ENCODE results near the gene SSTR3. TPM values are rescaled to one million over a fixed set of nuclear protein-coding genes. Genes with fewer than 3 reads are reported as not detected.

The SSTR3 gene
- total and polyA plus RNA-seq, 4 experiments from 2014 or later: 0.50 to 9.3 (median 4.8) TPM

GRCh38 chr22:37239336-37240239 is 27.3 kb upstream of the SSTR3 start:
- Mint-ChIP-seq H3K27me3 (no peaks in the 10 kb centered on the region), H3K36me3 (peaks cover 47 to 80% of the 10 kb centered on the region in 2 donors), H3K4me1 (peaks cover 61 to 97% (median 75%) of the 10 kb centered on the region in 4 donors), H3K27ac (peak overlapping the region; percentile 87 to 98 (median 97)), H3K9me3 (peaks cover 0 to 2% (median 0%) of the 10 kb centered on the region in 8 donors), H3K4me3 (peak overlapping the region; percentile 87 to 98 (median 94))
- H3K27ac ChIP-seq (ENCODE audit: low read depth, low read length): peak overlapping the region; percentile 91
- intact Hi-C loops (cut with micrococcal nuclease): loop anchor here (5.0 kb wide), 3 partner anchors 72 to 368 kb away; partner anchors contain the start of gene GGA1
- H3K9me3 ChIP-seq (ENCODE audit: control insufficient read depth in 1 of 2, low read length in 2 of 2): no peaks in the 10 kb centered on the region
- ChIA-PET POLR2A (ENCODE audit: partially characterized antibody) (interaction anchor here (0.6 to 18.6 kb wide), 14 partner anchors 8 to 247 kb away, joined by 3 to 646 read pairs (median 4); partner anchors contain the start of genes CYTH4, IL2RB and MFNG), CTCF (ENCODE audit: partially characterized antibody) (interaction anchor here (1.2 to 19.1 kb wide), 8 partner anchors 10 to 163 kb away, joined by 3 to 491 read pairs (median 9); no protein-coding TSS in a partner anchor)
- peaks cover 81% of the 10 kb centered on the region for H3K4me1 ChIP-seq (ENCODE audit: insufficient read depth, low read length)
- H3K27me3 ChIP-seq (ENCODE audit: insufficient read depth, low read length): no peaks in the 10 kb centered on the region
- peaks cover 43% of the 10 kb centered on the region for H3K36me3 ChIP-seq (ENCODE audit: insufficient read depth, low read length)
- no peak for DNase-seq
- H3K4me3 ChIP-seq (ENCODE audit: low read length in 2 of 2): no peak overlapping the region

DNA sequence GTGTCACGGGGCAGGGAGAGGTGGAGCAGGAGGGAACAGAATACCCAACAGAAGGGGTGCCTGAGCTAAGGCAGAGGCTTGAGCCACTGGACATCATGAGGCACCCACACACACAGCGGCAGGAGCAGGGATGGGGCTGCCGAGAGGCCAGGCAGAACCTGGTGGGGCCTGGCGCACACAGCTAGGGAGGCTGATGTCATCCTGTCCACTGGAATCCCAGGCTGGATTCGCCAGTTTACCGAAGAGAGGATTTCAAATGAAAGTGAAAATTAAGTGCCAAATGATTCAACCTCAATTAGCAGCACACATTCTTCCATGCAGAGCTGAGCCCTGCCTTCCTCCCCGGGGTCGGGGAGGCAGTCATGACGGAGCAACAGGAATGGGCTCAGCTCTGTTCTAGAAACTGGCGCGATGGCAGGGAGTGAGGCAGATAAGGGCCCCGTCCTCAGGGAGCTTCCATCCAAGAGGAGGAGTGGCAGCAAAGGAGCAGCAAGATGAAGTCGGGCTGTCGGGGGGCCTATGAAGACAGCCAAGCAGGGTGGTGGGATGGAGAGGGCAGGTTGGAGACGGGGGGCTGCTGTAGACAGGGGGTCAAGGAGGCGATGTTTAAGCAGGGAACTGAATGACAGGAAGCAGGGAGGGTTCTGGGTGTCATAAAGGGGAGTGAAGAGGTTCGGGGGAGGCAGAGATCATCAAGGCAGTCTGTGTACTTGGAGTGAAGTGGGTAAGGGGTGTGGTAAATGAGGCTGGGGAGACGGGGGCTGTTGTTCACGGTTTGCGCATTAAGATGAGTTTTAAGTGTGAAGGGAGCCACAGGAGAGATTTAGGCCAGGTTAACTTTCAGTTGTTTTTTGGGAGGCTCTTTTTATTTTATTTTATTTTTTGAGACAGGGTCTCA is 25.3 kb upstream of the SSTR3 start:
- no peaks in the 10 kb centered on the region for H3K27me3 ChIP-seq (ENCODE audit: insufficient read depth, low read length)
- DNase-seq: no peak
- ChIA-PET CTCF (ENCODE audit: partially characterized antibody) (interaction anchor here (0.6 to 19.1 kb wide), 20 partner anchors 8 to 161 kb away, joined by 3 to 491 read pairs (median 5); no protein-coding TSS in a partner anchor), POLR2A (ENCODE audit: partially characterized antibody) (interaction anchor here (0.6 to 18.6 kb wide), 20 partner anchors 6 to 249 kb away, joined by 3 to 646 read pairs (median 5); partner anchors contain the start of genes CYTH4 and MFNG)
- no peaks in the 10 kb centered on the region for H3K9me3 ChIP-seq (ENCODE audit: control insufficient read depth in 1 of 2, low read length in 2 of 2)
- H3K27ac Mint-ChIP-seq: peak overlapping the region; percentile 87 to 98 (median 97)
- H3K9me3 Mint-ChIP-seq: peaks cover 0 to 2% (median 0%) of the 10 kb centered on the region in 8 donors
- peaks cover 57% of the 10 kb centered on the region for H3K36me3 ChIP-seq (ENCODE audit: insufficient read depth, low read length)
- H3K27ac ChIP-seq (ENCODE audit: low read depth, low read length): peak overlapping the region; percentile 91
- peaks cover 68 to 100% (median 88%) of the 10 kb centered on the region in 4 donors for H3K4me1 Mint-ChIP-seq
- peaks cover 60 to 91% of the 10 kb centered on the region in 2 donors for H3K36me3 Mint-ChIP-seq
- H3K27me3 Mint-ChIP-seq: no peaks in the 10 kb centered on the region
- H3K4me3 Mint-ChIP-seq: peak overlapping the region; percentile 80 to 96 (median 88)
- intact Hi-C loops (cut with micrococcal nuclease): loop anchor here (1.0 kb wide), 4 partner anchors 7 to 38 kb away; no protein-coding TSS in a partner anchor
- H3K4me1 ChIP-seq (ENCODE audit: insufficient read depth, low read length): peaks cover 96% of the 10 kb centered on the region
- peak overlapping the region; percentile 4 to 8 for H3K4me3 ChIP-seq (ENCODE audit: low read length in 2 of 2)

- Histone ChIP-seq H3K9me3 (ENCODE audit: control insufficient read depth in 1 of 2, low read length in 2 of 2) (no peaks in the 10 kb centered on the region), H3K27ac (ENCODE audit: low read depth, low read length) (peak overlapping the region; percentile 91), H3K36me3 (ENCODE audit: insufficient read depth, low read length) (peaks cover 68% of the 10 kb centered on the region), H3K4me3 (ENCODE audit: low read length in 2 of 2) (no peak overlapping the region), H3K27me3 (ENCODE audit: insufficient read depth, low read length) (no peaks in the 10 kb centered on the region), H3K4me1 (ENCODE audit: insufficient read depth, low read length) (peaks cover 99% of the 10 kb centered on the region)
- ChIA-PET CTCF (ENCODE audit: partially characterized antibody) (interaction anchor here (9.8 to 19.1 kb wide), 2 partner anchors 27 to 37 kb away, joined by 106 to 491 read pairs; no protein-coding TSS in a partner anchor), POLR2A (ENCODE audit: partially characterized antibody) (interaction anchor here (2.2 to 18.6 kb wide), 2 partner anchors 15 to 73 kb away, joined by 6 to 646 read pairs; no protein-coding TSS in a partner anchor)
- intact Hi-C loops (cut with micrococcal nuclease): no loop called here
- Mint-ChIP-seq H3K4me3 (peak overlapping the region; percentile 41 to 96 (median 76)), H3K27ac (peak overlapping the region; percentile 87 to 99 (median 97)), H3K9me3 (peaks cover 0 to 2% (median 0%) of the 10 kb centered on the region in 8 donors), H3K36me3 (peaks cover 64 to 91% of the 10 kb centered on the region in 2 donors), H3K27me3 (no peaks in the 10 kb centered on the region), H3K4me1 (peaks cover 72 to 100% (median 93%) of the 10 kb centered on the region in 4 donors)
- DNase-seq: no peak
Measured at GRCh38 chr22:37235897-37236607, 23.8 kb upstream of the SSTR3 start.

GRCh38 chr22:37234736-37235711 is 22.7 kb upstream of the SSTR3 start:
- POLR2A ChIA-PET (ENCODE audit: partially characterized antibody): interaction anchor here (1.0 to 18.6 kb wide), 5 partner anchors 7 to 85 kb away, joined by 3 to 646 read pairs (median 101); partner anchors contain the start of genes CYTH4, IL2RB and RAC2
- Mint-ChIP-seq H3K27ac (peak overlapping the region; percentile 87 to 99 (median 97)), H3K27me3 (no peaks in the 10 kb centered on the region), H3K4me1 (peaks cover 72 to 100% (median 93%) of the 10 kb centered on the region in 4 donors), H3K4me3 (peak overlapping the region; percentile 64 to 86 (median 78)), H3K36me3 (peaks cover 60 to 87% of the 10 kb centered on the region in 2 donors), H3K9me3 (peaks cover 0 to 2% (median 0%) of the 10 kb centered on the region in 8 donors)
- CTCF ChIA-PET (ENCODE audit: partially characterized antibody): interaction anchor here (1.9 to 7.0 kb wide), 2 partner anchors 26 to 36 kb away, joined by 6 to 72 read pairs; no protein-coding TSS in a partner anchor
- intact Hi-C loops (cut with micrococcal nuclease): no loop called here
- Histone ChIP-seq H3K27me3 (ENCODE audit: insufficient read depth, low read length) (no peaks in the 10 kb centered on the region), H3K9me3 (ENCODE audit: control insufficient read depth in 1 of 2, low read length in 2 of 2) (no peaks in the 10 kb centered on the region), H3K36me3 (ENCODE audit: insufficient read depth, low read length) (peaks cover 62% of the 10 kb centered on the region), H3K4me1 (ENCODE audit: insufficient read depth, low read length) (peaks cover 98% of the 10 kb centered on the region), H3K4me3 (ENCODE audit: low read length in 2 of 2) (peak overlapping the region in 1 of 2 donors; percentile 16), H3K27ac (ENCODE audit: low read depth, low read length) (peak overlapping the region; percentile 91)
- DNase-seq: no peak

DNA sequence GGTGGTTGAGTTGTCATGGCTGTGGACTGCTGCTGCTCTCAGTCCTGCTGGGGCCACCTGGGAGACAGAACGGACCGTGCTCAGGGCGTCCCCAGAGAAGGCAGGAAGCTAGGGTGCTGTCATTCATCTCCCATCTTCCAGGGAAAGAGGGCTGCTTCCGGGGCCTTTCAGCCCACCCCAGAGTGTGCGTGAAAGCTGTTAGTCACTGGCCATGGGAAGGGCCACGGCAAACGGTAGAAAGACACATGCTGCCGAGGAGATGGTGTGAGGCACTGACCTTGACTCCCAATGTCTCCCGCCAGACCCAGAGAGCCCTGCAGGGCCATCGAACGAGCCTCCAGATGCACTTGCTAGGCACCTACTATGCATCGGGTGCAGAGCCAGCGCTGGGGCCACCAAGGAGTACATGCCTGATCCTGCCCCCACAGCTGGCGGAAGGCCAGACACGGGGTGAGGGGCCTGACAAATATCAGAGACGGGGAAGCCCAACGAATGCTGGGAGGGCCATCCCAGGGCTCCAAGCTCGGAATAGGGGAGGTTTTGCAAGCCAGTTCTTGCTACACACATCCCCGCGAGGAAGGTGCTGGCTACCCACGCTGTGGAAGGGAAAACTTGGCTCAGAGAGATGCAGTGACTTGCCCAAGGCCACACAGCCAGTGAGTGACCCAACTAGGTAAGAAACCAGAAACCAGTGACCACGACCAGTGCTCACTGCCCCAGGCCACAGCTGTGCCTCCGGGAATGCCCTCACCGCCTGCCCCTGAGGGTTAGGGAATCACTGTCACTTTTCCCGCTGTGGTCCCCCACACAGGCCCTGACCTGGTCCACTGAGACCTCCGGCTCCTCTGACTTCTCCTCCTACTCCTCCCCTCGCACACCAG is 21.7 kb upstream of the SSTR3 start:
- peak overlapping the region in 1 of 2 donors; percentile 8 for H3K4me3 ChIP-seq (ENCODE audit: low read length in 2 of 2)
- ChIA-PET POLR2A (ENCODE audit: partially characterized antibody) (interaction anchor here (1.0 to 18.6 kb wide), 7 partner anchors 8 to 252 kb away, joined by 3 to 646 read pairs (median 35); partner anchors contain the start of genes CYTH4, IL2RB, MFNG and RAC2), CTCF (ENCODE audit: partially characterized antibody) (interaction anchor here (1.9 to 7.0 kb wide), 3 partner anchors 9 to 35 kb away, joined by 6 to 87 read pairs (median 72); partner anchors contain the start of gene RAC2)
- Mint-ChIP-seq H3K36me3 (peaks cover 63 to 85% of the 10 kb centered on the region in 2 donors), H3K4me3 (peak overlapping the region; percentile 64 to 86 (median 78)), H3K4me1 (peaks cover 75 to 100% (median 93%) of the 10 kb centered on the region in 4 donors), H3K9me3 (peaks cover 0 to 2% (median 0%) of the 10 kb centered on the region in 8 donors), H3K27me3 (no peaks in the 10 kb centered on the region), H3K27ac (peak overlapping the region; percentile 87 to 99 (median 97))
- peak overlapping the region; percentile 91 for H3K27ac ChIP-seq (ENCODE audit: low read depth, low read length)
- H3K9me3 ChIP-seq (ENCODE audit: control insufficient read depth in 1 of 2, low read length in 2 of 2): no peaks in the 10 kb centered on the region
- peaks cover 61% of the 10 kb centered on the region for H3K36me3 ChIP-seq (ENCODE audit: insufficient read depth, low read length)
- H3K4me1 ChIP-seq (ENCODE audit: insufficient read depth, low read length): peaks cover 98% of the 10 kb centered on the region
- DNase-seq: no peak
- intact Hi-C loops (cut with micrococcal nuclease): no loop called here
- H3K27me3 ChIP-seq (ENCODE audit: insufficient read depth, low read length): no peaks in the 10 kb centered on the region

All from CD4-positive, alpha-beta memory T cell (primary cell).